C4-2B (cell line): ENCODE results near the gene TBCE.

ENCODE experiments used
- H3K27ac ChIP-seq: fragments of 450-650 bp; 2 replicates; pipeline ENCODE4 v1.5.1; 2017
- ZFX ChIP-seq: fragments of 450-650 bp; IDR thresholded peaks from 2 replicates; pipeline ENCODE4 v1.6.1; 2017
- TF ChIP-seq, protein P1 (sequence below): fragments of 450-650 bp; conservative IDR thresholded peaks from 2 replicates; pipeline ENCODE4 v1.5.1; 2017; ENCODE audit warnings: mild to moderate bottlenecking

The TBCE gene

DNA sequence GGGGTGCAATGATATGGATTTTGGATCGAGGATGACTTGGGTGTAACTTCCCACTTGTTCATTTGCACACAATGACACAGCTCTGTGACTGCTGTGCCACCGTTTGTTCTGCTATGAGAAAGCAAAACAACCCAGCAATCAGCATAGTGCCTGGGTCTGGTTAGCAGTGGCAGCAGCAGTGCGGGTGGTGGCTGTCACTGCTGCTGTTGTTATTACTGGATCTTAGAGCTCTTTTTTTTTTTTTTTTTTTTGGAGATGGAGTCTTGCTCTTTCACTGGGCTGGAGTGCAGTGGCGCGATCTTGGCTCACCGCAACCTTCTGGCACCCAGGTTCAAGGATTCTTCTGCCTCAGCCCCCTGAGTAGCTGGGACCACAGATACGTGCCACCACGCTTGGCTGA is 56.9 kb downstream of the TBCE start:
- TF ChIP-seq, protein P1, sequence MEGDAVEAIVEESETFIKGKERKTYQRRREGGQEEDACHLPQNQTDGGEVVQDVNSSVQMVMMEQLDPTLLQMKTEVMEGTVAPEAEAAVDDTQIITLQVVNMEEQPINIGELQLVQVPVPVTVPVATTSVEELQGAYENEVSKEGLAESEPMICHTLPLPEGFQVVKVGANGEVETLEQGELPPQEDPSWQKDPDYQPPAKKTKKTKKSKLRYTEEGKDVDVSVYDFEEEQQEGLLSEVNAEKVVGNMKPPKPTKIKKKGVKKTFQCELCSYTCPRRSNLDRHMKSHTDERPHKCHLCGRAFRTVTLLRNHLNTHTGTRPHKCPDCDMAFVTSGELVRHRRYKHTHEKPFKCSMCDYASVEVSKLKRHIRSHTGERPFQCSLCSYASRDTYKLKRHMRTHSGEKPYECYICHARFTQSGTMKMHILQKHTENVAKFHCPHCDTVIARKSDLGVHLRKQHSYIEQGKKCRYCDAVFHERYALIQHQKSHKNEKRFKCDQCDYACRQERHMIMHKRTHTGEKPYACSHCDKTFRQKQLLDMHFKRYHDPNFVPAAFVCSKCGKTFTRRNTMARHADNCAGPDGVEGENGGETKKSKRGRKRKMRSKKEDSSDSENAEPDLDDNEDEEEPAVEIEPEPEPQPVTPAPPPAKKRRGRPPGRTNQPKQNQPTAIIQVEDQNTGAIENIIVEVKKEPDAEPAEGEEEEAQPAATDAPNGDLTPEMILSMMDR, result no peak
- no peak for TF ChIP-seq ZFX
- no peak overlapping the region for H3K27ac ChIP-seq

DNA sequence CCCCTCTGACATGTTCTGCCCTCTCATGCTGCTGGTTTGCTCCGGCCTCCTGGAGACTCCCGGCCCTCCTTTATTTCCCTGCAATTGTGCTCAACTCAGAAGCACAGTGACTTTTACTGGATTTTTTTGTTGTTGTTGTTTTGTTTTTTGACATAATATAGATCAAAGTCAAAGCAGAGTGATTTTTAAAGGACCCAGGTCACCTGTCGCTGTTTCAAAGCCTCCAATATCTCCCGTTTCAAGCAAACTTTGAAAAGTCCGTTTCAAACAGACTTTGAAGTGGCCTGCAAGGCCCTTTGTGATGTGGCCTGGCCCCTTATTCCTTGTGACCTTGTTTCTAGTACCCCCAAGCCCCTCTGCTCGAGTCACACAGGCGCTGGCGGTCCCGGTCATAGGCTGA is 58.1 kb downstream of the TBCE start:
- H3K27ac ChIP-seq, result no peak overlapping the region
- TF ChIP-seq ZFX, result no peak
- TF ChIP-seq, protein P1, result no peak

DNA sequence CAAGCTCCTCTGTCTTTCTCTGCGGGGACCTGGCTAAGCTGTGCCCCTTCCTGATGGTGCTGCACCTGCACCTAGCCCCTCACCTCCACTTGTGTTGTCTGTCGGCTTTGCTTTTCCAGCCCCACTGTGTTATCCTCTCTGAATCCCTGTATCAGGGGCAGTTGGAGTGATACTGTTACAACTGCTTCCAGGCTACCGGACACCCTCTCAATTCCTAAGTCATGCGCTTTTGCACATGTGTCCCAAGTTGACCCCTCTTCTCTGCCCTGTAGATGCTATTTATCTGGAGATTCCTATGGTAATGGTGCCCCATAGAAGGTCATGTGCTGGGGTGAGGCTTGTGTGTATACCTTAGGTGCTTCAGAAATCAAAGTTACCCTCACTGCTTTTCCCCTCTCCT is 58.9 kb downstream of the TBCE start:
- H3K27ac ChIP-seq, result no peak overlapping the region
- TF ChIP-seq, protein P1, result no peak

DNA sequence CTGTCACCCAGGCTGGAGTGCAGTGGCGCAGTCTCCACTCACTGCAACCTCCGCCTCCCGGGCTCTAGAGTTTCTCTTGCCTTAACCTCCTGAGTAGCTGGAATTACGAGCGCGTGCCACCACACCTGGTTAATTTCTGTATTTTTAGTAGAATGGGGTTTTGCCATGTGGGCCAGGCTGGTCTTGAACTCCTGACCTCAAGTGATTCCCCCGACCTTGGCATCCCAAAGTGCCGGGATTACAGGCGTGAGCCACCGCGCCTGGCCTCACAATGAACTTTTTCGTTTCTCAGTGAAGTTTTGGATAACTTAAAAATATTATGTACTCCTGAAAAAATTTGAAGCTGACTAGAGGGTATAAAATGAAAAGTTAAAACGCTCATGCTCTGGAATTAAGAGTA is 59.5 kb downstream of the TBCE start:
- no peak overlapping the region for H3K27ac ChIP-seq
- TF ChIP-seq ZFX, result no peak
- TF ChIP-seq, protein P1, result no peak

DNA sequence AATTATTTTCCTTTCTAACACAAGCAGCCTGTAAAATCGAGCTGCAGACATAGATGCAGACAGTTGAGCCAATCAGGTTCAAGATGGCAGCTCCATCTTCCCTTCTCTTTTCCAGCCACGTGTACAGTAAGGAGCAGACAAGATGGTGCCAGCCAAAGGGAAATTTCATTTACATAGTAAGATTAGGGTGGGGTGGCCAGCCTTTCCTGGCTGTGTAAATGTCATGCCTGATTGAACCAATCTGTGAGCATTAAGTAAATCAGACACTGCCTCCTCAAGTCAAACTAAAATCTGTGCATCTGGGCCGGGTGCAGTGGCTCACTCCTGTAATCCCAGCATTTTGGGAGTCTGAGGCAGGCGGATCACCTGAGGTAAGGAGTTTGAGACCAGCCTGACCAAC is 60.2 kb downstream of the TBCE start:
- H3K27ac ChIP-seq, result no peak overlapping the region
- TF ChIP-seq, protein P1, result no peak
- no peak for TF ChIP-seq ZFX

DNA sequence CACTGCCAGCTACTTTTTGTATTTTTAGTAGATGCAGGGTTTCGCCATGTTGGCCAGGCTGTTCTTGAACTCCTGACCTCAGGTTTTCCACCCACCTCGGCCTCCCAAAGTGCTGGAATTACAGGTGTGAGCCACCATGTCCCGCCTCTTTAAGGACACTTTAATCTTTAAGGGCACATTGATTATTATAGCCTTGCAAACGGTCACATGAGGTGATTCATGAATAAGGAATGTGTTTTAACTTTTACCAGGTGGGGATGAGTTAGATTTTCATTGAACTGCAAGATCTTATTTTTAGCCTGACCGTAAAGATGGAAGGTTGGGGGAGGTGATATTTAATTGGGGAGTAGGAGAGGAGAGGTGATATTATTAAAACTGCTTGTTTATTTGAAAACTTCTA is 61.9 kb downstream of the TBCE start:
- TF ChIP-seq ZFX, result no peak
- TF ChIP-seq, protein P1, result no peak
- H3K27ac ChIP-seq, result no peak overlapping the region

DNA sequence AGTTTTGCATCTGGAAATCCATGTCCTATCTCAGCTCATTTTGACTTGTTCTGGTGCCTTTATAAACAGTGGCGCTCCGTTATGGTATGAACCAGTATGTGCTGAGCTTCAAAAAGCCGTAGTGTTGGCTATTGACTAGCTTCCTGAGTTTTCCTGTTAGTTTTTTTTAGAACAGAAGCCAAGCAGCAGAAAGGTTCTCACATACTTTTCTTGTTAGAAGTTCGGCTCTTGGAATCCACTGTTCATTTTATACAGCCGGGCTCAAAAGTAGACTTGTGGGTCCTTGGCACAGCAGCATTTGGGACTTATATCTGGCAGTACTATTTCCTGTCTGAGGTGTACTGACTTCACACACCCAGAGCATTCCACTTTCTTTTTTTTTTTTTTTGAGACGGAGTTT is 63.8 kb downstream of the TBCE start:
- TF ChIP-seq, protein P1, result no peak
- TF ChIP-seq ZFX, result no peak
- H3K27ac ChIP-seq, result no peak overlapping the region
